OCI-LY3 (cell line): ENCODE results near the gene VPS50.

Source experiments
- CTCF ChIP-seq: fragments of 200-600, 300-600 bp; sonication (generic); IDR thresholded peaks from 2 replicates; pipeline ENCODE4 v1.5.1; 2014; ENCODE audit warnings: antibody characterized with exemption, low read length, low read depth
- EZH2phosphoT487 ChIP-seq: fragments of 200-600 bp; shearing (Covaris generic); IDR thresholded peaks from 2 replicates; pipeline ENCODE4 v1.6.1; 2018; ENCODE audit warnings: antibody characterized with exemption, mixed run types, low read depth

GRCh38 chr7:93320887-93321286 is 88.7 kb downstream of the VPS50 start:
- TF ChIP-seq CTCF (no peak), EZH2phosphoT487 (no peak)
